Activated T-cell treated with anti-CD3 and anti-CD28 coated beads for 24 hours (primary cell): ENCODE results near the gene RAX.

Experiments used
- DNase-seq: peaks from one replicate; pipeline ENCODE4 v3.0.0-alpha.2; 2020; ENCODE audit warnings: low read depth

RAX gene

DNA sequence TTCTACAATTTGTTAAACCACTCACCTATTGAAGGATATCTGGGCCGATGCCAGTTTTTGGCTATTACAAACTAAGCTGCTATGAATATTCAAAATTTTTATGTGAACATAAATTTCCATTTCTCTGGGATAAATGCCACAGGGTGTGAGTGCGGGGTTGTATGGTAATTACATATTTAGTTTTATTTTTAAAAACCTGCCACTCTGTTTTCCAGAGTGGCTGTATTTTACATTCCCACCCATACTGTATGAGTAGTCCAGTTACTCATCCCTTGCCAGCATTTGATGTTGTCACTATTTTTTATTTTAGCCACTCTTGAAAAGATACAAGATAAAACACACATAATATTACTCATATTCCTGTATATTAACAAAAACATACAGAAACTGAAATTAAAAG lies 30.3 kb downstream of the RAX start:
- DNase-seq: no peak

- no peak for DNase-seq
Measured at GRCh38 chr18:59239642-59240041, 33.6 kb downstream of the RAX start.

GRCh38 chr18:59238385-59238784 lies 34.9 kb downstream of the RAX start:
- DNase-seq: no peak

GRCh38 chr18:59233017-59233410 lies 40.2 kb downstream of the RAX start:
- DNase-seq: no peak

DNA sequence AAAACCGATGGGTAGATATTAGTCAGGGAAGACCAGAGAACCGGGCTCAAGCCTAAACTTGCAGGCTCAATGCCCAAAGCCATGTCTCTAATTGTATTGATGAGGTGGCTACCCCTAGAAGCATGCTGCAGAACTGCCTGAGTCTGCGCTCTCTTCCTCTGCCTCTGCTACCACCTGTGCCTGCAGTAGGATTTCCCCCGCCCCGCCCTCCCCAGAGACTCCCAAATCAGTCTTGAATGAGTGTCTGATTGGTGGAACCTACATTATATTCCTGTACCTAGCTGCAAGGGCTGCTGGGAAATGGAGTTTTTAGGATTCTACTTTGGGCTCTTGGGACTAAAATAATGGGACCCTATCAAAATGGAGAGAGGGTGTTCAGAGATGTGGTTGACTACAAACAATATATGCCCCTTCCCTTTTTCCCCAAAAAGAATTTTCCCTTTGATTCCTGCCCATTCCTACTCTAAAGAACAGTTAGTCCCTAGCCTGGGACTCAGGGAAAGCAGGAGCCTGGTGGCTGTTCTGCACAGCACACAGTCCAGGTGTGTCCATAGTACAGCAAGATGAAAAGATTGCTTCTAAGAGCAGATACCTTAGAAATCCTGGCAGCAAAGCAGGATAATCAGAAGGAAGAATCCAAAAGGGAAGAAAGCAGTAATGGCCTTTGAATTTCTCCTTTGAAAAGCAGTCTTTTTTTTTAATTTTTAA lies 40.8 kb downstream of the RAX start:
- no peak for DNase-seq

DNA sequence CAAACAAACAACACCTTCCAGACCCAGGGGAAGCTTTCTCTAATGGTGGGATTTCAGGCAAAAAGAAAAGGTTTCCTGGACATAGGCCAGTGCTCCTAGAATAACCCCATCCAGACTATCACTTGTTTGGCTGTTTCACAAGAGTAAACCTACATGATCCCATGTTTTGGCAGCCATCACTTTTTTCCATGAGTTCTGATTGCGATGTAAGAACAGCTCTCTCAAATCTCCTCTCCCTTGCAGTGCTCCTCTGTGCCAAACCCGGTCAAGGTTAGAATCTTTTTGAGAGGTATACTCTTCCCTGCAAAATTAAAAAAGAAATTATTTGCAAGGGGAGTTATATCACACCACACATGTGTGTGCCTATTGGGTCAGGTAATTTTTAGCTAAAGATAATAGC lies 41.4 kb downstream of the RAX start:
- no peak for DNase-seq

DNA sequence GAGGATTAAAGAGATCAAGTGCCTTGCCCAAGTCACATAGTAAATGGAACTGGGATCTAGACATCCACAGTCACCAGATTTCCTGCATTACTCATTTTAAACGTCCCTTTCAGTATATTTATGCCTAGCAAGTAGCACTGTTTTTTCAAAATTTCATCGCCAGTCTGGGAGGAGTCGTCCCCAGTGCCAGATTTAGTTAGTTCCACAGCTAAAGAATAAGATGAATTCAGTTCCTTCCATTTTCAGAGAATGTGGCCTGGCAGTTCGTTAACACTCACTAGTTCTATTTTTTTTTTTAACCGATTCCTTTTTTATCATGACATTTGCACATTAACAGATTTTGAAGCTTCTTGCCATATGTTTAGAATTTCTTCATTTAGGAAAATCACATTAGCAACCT lies 42.1 kb downstream of the RAX start:
- no peak for DNase-seq

DNA sequence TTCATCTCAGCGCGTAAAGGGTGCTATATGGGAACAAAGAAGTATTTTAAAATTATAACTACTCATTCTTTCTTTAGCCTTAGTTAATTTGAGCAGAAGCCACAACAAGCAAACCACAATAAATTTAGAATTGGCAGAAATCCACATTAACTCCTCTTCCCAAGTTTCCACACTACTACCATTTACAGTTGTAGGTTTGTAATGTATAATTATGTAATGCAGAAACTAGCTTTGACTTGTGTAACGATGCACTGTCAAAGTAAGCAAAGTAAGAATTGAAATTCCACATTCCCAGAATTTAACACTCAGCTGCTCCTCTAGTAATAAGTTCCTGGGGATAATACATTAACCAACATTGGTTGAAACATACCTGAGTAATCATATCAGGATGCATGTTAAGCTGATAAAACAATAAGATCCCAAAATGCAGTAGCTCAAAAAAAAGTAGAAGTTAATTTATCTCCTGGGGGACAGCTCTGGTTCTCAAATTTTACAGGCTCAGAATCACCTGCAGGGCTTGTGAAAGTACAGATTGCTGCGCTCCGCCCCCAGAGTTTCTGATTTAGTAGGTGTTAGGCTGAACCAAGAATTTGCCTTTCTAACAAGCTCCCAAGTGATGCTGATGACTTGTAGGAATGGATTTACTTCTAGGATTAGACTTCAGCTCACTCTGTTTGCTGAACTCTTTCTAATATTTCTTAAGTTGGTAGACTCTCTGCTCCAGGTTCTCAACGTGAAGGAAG lies 43.4 kb downstream of the RAX start:
- DNase-seq: no peak

DNA sequence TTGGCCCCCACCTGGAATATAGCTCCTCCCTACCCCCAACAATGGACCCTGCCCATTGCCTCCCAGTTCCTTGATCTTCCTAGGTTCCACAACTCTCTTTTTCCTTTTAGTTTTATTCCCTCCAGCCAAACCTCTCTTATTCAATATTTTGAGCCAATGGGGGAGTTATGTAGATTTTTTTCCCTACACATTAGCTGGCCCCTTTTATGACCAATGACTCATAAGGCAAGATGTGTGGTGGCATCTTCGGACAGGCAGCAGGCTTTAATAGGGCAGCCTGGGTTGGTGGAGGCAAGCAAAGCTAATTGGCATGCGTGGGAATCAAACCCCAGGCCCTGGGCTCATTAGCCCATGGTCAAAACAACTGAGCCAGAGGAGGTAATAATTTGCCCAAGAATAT lies 44.1 kb downstream of the RAX start:
- DNase-seq: no peak

- no peak for DNase-seq
Measured at GRCh38 chr18:59228351-59228750, 44.9 kb downstream of the RAX start.

GRCh38 chr18:59222341-59222740 lies 50.9 kb downstream of the RAX start:
- DNase-seq: no peak

DNA sequence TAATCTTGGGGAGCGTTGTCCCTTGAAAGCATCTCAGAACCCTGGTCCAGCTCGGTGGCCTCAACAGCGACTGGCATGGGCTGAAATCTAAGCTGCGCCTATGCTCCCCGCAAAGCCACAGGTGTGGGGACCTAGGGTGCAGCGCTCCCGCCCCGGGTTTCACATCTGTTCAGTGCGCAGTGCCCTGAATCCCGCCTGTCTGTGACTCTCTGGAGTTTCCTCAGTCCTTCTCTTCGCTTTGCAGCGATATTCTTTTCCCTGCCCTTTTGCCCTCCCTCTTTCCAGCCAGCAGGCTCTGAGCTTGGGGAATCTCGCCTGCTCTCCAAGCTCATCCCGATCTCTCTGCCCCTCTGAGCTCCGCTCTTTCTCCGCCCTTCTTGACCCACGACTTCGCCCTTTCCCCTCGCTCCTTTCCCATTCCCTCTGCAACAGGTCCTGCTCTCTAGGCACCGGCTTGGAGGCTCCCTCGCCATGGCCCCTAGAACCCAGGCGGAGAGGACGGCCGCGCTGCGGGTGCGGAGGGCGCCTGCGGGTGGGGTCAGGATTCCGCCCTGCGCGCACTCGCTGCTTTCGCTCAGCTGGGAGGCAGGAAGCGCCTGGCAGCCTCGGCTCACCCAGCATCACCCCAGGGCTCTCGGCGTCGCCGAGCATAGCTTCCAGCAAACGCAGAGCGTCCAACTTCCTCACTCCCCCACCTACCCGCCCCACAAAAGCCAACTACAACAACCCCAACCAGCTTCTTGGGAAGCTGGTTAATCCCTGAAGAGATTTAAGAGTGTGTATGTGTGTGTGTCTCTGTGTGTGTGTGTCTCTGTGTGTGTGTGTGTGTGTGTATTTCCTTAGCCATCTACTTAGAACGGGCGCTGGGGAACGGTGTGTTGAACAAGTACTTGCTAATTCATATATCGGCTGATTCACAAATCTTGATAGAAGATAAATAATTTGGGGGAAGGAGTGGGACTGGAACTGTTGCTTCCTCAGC lies 52.2 kb downstream of the RAX start:
- DNase-seq: no peak

DNA sequence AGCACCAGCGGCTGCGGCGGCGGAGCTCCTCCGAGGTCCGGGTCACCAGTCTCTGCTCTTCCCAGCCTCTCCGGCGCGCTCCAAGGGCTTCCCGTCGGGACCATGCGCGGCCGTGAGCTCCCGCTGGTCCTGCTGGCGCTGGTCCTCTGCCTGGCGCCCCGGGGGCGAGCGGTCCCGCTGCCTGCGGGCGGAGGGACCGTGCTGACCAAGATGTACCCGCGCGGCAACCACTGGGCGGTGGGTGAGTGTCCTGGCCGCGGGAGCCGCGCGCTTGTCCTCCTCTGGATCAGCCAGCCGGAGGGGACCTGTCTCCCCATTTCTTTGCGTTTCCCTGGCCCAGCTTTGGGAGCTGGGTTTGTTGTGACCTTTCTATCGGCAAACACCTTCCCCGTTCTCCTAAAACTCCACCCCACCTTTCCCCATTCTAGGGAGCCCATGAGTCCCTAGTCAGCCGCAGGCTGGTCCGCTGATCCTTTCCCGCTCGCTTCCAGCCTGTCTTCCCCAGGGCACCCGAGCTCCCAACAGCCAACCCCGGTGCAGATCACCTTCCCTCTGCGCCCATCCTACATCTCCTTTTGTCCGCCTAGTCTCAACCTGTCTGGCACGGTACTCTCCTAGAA lies 53.0 kb downstream of the RAX start:
- DNase-seq: no peak

- DNase-seq: no peak
Measured at GRCh38 chr18:59219672-59220163, 53.5 kb downstream of the RAX start, which contains the start of gene GRP. TSS of gene GRP (plus strand) at chr18:59220158. CDS start at chr18:59220266, 108 bp downstream.

DNA sequence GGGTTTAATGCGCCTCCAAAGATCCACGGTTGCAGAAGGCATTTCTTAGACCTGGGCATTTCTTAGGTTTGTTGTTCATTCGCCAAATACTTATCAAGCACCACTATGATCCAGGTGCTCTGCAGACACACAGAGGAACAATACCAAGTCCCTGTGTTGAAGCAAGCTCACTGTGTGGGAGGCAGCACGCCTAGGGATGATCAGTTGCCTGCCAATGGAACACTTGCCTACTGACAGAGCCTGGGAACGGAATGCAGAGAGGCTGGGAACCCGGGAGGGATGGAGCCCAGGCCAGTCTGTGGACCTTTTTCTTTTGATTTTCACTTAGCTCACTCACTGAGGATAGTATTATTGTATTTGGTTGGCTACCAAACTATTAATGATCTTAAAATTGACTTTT lies 55.2 kb downstream of the RAX start:
- DNase-seq: no peak
